ENCODE results near the gene SRPK1.

The SRPK1 gene

DNA sequence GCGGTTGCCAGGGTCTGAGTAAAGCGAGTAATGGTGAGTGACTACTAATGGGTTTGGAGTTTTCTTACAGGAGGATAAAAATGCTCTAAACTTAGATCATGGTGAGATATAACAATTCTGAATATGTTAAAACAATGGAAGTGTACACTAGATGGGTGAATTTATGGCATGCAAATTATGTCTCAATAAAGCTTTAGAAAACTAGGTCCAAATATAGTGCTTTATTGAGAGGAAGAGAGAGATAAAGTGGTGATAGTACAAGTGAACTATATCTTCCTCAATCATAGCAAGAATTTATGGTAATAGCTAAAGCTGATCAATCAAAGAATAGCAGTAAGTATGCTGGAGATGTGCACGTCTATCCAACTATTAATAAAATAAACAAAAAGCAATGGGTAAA, 23.9 kb downstream of the SRPK1 start:
- no peak for DNase-seq

DNA sequence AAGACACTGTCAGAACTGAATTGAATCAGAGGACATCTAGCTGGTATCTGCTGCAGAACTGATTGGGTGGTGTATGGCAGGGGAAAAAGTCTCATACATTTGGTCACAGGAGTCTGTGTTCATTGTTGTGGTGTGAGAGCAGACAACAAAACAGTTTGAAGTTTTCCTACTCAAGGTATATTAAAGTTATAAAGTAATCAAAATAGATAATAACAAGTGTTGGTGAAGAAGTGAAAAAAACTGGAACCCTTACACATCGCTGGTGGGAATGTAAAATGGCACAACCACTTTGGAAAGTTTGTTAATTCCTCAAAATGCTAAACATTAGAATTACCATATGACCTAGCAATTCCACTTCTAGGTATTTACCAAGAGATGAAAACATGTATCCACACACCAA, 24.7 kb downstream of the SRPK1 start:
- no peak for DNase-seq

DNA sequence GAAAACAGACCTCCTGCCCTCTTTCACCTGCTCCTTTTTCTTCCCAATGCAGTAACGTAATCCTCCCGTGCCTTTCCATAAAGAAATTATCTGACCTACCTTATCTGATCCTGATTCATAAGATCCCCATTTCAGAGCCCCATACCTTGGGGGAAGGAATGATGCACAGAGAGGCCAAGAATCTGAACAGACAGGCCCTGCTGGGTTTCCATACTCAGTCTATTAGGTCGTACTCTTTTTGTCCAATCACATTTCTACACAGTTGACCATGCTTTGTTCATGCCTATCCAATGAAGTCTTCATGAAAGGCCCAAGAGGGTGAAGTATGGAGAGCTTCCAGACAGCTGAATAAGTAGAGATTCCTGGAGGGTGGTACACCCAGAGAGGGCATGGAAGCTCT, 25.3 kb downstream of the SRPK1 start:
- no peak for DNase-seq

DNA sequence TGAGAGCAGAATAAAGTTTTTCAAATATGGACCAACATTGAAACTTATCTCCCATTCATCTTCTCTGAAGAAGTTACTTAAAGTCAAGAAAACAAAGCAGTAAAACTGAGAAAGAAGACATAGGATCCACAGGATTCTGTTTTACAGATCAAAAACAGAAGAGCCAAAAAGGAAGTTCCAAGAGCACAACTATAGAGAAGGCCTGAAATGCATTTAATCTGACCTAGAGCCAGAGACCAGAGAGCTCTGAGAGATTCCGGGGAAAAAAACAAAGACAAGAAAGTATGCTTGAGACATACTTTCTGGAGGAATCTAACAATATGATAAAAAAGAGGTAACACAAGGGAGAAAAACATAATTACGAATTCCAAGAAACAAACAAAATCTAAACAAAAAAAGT, 26.1 kb downstream of the SRPK1 start:
- no peak for DNase-seq

DNA sequence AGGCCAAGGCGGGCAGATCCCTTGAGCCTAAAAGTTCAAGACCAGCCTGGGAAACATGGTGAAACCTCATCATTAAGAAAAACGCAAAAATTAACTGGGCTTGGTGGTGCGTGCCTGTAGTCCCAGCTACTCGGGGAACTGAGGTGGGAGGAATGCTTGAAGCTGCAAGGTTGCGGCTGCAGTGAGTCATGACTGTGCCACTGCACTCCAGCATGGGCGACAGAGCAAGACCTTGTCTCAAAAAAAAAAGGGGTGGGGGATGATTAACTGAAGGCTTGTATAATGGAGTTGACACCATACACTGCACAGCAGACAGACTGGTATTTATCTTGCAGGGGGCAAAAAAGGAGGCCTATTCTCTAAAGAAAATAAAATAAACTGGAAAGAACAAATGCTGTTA, 27.7 kb downstream of the SRPK1 start:
- no peak for DNase-seq

DNA sequence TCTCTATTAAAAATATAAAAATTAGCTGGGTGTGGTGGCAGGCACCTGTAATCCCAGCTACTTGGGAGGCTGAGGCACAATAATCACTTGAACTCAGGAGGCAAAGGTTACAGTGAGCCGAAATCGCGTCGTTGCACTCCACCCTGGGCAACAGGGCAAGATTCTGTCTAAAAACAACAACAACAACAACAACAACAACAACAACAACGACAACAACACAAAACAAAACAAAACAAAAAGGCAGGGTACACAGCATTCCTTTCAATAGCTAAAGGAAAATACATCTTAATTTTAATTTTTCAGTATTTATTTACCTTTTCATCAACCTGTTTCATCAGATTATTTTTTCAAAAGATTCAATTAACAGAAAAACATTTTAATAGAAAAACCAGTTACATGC, 28.4 kb downstream of the SRPK1 start:
- no peak for DNase-seq

DNA sequence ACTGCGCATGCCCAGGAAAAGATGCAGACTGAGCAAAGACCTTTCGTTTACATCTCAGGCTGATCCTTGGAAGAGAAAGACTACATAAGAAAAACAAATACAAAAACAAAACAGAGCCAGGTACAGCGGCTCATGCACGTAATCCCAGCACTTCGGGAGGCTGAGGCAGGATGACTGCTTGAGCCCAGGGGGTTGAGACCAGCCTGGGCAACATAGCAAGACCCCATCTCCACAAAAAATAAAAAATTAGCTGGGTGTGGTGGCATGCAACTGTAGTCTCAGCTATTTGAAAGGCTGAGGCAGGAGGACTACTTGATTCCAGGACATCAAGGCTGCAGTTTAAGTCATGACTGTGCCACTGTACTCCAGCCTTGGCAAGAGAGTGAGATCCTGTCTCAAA, 41.7 kb downstream of the SRPK1 start:
- DNase-seq = no peak

DNA sequence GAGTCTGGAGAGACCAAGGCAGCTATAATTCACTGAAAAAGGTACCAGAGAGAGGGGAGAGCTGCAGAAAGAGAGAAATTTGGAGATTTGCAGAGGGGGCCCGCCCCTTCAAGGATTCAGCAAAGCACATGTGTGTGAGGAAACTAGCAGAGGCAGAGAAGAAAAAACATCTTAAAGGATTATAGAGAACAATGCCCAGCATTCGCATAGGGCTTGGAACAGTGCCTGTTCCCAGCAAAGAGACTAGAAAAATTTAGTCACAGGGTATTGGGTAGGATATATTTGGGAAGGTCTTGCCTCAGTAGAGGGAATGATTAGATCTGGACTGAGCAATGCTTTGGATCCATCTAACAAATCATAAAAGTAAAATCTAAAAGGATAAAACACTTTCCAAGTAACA, 44.0 kb downstream of the SRPK1 start:
- DNase-seq = no peak

DNA sequence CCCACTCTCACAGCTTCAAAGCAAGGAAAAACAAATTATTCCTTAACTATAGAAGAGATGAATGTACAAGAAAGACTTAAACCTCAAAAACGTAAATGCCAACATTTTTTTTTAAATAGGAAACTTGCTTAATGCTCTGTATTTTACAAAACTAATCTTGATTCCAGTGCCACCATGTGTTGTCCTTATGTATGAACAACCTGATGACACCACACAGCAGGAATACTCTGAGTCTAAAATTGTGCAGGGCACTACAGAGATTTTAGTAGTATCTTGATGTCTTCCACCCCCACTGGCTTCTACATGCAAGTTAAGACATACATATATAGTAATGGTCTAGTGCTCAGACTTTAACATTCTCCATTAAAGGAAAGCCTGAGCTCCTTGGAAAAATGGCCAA, 46.2 kb downstream of the SRPK1 start:
- DNase-seq = no peak

DNA sequence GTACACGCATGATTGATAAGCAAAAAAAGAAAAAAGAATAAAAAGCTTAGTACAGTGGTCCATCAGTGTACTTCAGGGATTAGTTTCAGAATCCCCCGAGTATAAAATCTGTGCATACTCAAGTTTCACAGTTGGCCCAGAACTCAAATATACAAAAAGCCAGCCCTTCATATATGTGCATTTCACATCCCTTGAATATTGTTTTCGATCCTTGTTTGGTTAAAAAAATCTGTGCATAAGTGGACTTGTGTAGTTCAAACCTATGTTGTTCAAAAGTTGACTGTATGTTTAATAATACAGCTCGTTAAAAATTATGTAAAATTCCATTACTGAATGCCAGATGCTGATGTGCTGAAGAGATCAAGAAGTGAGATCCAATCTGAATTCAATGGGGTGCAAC, 61.5 kb downstream of the SRPK1 start:
- no peak for DNase-seq

DNA sequence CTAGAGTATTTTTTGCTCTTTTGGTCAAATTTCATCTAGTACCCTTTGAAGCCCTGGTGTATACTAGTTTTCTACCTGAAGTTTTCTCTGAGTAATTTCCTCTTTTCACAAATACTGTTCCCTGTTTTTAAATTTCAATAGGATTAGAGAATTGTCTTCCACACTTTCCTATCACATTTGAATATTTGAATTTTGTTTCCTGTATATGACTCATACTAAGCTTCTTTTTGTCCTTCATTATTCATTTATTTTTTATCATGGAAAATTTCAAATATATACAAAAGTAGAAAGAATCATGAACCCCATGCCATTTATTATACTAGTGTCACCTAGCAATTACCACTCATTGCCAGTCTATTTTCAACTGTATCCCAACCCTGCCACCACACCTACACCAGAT, 63.0 kb downstream of the SRPK1 start:
- no peak for DNase-seq

DNA sequence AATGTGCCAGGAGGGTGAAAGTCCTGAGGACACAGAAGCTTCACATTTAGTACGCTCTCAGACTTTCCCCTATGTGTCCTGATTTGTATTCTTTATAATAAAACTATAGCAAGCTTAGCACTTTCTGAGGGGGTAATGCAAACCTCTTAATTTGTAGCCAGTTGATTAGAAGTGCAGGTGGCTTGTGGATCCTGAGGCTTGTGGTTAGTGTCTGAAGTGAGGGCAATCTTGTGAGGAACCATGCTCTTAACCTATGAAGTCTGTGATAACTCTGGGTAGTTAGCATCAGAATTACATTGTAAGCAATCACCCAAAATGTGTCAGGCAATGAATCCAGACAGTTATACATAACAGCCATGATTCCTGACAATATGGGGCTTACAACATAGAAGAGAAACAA, 64.6 kb downstream of the SRPK1 start:
- no peak for DNase-seq

DNA sequence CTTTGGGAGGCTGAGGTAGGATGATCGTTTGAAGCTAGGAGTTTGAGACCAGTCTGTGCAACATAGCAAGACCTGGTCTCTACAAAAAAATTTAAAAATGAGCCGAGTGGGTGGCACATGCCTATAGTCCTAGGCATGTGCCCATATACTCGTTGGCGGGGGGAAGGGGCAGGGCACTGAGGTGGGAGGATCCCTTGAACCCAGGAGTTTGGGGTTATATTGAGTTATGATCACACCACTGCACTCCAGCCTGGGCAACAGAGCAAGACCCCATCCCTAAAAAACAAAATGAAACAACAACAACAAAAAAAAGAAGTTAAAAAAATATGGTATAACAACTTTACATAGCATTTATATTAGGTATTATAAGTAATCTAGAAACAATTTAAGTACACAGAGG, 67.9 kb downstream of the SRPK1 start:
- no peak for DNase-seq

DNA sequence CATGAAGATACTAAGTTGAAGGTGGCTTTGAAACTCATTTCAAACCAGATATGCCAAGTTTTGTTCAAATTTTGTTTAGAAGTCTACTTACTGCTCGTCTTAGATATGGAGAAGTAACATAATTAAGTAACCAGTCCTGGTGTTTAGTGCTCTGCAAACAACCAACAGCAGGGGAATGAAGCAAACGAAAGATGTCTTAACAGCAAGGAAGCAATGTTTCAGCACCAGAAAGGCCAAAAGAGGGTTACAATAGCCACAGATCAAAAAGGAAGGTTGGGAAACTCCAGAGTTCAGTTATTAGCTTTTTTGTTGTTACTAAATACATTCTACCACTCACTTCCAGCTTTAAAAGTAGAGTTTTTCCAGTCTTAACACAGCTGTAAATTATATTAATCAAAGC, 70.7 kb downstream of the SRPK1 start:
- no peak for DNase-seq

DNA sequence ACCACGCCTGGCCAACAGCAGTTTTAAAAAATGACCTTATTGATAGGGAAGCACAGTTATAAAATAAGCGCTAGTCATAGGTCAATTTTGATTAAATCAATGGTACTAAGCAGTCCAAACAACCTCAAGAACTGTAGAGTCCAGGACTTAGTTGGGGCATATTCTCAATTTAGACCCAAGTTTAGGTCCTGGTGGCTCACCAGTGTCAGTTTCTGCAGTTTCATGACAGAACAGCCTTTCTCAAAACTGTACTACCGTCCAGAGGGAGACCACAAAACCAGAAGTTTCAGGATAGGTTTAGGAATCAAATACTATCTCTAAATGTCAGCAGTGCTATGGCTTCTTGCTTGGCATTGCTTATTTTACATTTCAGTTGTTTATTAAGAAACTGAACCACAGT, 76.6 kb downstream of the SRPK1 start:
- DNase-seq = no peak

DNA sequence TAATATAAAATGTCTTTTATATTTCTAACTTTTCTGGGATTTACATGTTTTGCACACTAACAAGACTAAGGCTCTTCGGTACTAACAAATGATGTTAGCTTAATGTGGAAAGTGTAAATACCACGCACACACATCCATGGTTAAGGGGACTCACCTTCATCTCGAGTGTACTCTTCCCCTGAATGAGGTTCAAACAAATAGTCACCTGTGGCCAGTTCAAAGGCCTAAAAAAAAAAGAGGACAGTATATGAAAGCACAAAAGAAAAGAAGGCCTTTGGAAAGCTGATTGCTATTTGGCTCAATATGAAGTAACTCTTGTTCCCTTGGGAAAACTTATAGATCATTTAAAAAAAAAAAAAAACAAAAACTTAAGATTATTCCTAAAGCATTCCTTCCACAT, 78.5 kb downstream of the SRPK1 start:
- no peak for DNase-seq

DNA sequence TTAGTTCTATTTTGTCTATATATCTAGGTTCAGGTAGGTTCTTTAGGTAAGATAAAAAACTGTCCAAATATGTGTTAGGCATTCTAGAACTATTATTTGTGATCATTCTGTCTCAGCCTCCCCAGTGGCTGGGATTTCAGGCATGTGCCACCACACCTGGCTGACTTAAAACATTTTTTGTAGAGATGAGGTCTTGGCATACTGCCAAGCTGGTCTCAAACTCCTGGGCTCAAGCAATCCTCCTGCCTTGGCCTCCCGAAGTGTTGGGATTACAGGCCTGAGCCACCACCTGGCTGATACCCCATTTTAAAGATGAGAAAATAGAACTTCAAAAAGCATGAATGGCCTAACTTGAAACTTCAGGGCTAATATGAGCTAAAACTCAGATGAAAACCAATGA, 81.9 kb downstream of the SRPK1 start:
- no peak for DNase-seq

DNA sequence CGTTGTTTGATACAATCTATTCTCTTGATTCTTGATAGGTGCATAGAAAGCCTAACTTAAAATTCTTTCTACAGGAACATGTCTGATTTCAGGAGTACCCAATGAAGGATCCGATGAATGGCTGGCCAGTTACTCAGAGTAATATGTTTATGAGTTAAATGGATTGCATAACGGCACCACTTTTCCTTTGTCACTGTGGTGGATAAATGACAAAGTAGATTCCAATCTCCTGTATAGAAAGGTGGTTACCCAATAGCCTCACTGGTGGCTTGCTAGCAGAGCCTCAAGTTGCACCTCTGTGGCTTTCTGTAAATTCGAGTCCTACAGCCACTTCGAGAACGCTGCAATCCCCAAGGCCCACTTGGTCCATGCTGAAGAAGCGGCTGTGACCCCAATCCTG, 87.4 kb downstream of the SRPK1 start:
- no peak for DNase-seq

DNA sequence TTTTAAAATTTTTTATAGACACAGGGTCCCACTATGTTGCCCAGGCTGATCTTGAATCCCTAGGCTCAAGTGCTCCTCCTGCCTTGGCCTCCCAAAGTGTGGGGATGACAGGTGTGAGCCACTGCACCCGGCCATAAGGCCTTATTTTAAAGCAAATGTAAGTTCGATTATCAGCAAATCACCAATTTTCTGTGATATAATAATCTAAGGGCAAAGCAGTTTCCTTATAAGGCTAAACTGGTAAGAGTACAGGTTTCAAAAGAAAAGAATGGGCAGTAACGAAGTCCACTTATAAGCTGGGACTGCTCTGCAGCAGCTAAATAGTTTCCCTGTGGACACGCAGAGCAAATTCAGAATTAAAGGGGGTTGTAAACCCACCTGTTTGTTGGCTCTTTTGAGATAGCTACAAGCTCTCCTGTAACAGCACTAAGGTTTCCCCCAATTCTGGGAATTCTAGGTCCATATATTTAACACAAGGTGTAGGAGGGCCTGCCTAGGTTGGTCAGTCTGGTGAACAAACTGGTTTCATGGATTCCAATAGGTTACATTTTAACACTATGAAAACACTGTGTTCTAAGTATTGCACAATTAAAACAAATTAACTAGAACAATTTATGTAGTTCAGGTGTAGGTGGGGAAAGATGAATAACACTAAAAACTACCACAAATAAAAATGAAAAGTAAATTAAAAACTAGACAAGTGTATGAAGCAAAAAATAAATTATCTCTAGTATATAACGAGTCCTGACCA, 89.5 kb downstream of the SRPK1 start:
- DNase-seq = no peak

DNA sequence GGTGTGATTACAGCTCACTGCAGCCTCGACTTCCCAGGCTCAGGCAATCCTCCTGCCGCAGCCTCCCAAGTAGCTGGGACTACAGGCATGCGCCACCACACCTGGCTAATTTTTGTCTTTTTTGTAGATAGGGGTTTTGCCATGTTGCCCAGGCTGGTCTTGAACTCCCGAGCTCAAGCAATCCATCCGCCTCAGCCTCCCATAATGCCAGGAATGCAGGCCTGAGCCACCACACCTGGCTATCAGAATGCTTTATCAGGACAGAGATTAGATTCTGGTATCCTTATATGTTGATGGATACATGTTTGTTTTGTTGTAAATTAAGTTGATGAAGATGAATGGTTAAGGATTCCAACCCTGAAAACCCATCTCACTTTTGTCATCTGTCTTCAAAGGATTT, 91.6 kb downstream of the SRPK1 start:
- no peak for DNase-seq

DNA sequence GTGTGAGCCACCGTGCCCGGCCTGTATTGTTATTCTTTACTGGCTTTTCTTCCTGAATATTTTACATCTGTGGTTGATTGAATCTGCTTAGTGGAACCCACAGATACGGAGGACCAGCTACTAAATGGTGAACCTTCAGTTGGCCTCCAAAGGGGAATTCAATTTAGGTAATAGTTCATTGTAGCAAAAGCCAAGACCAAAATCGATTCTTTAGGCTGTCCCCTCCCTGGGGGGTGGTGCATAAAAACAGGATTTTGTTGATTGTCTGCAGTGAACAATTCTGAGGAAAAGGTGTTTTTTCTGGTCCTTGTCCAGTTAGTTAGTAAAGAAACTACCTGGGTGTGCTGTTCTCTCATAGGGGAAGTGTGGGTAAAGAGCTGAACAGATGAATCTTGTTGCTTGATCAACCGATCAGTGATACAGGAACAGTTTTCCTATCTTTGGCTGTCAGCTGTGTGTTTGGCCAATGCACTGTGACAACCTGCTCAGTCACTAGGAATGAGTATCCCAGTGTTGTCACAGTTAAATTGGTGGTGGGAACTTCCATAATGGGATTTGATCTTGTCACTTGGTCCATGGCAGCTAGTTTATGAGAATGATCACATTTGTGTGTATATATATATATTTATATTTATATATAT, 96.2 kb downstream of the SRPK1 start:
- no peak for DNase-seq

DNA sequence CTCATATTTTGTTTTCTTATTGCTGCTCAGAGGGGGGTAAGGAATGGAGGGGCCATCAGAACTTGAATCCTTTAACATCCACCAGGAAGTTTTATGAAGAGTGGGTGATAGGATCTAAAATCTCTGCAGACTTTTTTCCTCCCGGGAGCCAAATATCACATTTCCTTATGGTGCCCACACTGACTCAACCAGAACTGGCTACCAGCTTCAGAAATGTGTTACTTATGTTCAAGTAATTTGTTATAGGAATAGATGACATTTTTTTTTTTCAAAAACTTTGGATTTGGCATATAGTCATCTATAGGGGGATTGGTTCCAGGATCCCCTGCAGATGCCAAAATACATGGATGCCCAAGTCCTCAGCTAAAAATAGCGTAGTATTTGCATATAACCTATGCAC, 97.3 kb downstream of the SRPK1 start:
- no peak for DNase-seq

DNA sequence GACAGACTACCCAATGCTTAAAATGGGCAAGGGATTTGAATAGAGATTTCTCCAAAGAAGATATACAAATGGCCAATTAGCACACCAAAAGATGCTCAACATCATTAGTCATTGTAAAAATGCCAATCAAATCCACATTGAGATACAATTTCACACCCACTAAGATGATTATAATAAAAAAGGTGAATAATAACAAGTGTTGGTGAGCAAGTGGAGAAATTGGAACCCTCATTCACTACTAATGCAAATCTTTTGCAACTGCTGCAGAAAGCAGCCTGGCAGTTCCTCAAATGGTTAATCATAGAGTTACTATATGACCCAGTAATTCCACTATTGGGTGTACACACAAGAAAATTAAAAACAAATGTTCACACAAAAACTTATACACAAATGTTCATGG, 103.4 kb downstream of the SRPK1 start:
- no peak for DNase-seq

DNA sequence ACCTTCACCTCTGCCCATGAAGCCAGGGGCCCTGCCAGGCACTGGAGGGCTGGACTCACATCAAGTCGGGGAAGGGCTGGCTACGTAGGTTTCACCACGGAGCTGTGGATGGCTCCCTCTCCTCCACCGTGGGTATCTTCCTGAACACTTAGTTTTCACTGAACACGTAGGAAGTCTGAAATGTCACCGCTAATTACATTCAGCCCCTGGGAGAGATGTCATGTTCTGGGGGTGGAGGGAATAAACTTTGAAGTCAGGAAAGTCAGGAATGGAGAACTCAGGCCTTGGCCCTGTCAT, 109.3 kb downstream of the SRPK1 start:
- DNase-seq = no peak

DNA sequence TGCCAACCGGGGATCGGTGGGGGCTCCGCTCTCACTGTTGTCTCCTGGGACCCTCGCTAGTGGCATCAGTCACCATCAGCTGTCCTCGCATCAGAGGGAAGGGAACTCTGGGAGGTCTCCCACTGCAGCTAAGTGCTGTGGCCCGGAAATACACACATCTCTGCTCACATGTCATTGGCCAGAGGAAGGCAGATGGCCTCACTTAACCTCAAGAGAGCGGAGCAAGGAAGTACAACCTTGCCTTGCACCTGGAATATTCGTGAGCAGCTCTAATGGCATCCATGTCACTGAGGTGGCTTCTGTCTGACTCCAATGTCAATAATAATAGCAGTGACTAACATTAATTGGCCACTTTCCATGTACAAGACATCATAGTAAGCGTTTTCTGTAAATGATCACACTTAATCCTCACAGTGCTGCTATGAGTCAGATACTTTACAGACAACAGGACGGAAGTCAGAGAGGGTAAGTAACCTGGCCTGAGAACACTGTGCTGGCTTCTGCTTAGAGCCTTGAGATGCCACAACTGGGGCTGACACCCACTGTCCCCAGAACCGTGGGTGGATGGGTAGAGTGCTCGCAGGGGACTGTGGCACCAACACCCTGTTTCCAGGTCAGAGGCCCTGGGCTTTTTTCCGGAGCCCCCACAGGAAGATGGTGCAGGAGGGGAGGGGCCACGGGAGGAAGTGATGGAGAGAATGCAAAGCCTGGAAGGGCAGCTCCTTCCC, 109.8 kb downstream of the SRPK1 start:
- DNase-seq = no peak
